ENCODE measurements around the gene OR52I1. TPM values are rescaled to one million over a fixed set of nuclear protein-coding genes. Genes with fewer than 3 reads are reported as not detected.

OR52I1 gene
- total RNA-seq, 1 experiment from 2014 or later, result not detected

DNA sequence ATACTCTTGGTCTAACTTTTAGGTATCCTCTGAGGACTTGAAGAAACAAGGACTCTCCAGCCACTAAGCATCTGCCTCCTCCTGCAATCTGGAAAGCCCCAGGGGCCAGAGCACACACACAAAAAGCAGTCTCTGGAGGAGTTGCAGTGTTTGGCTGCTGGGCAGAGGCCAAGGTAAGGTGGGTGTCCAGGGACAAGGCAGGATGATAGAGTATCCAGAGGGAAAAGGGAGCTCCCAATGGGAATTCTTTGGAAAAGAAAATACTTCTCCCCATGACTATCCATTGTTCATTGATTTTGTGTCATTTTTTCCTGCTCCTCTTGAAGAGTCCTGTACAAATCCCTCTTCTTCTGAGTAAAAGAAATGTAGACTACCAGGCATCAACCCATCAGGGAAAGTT is 12.4 kb upstream of the OR52I1 start, which contains the start of gene OR52I2:
Gene OR52I2 (plus strand): TSS at position 301 of the 400 bp plus-strand sequence.
- in situ Hi-C loops (cut with HindIII; ENCODE audit: low pct_unique_long_range_greater_than_20kb, low sequenced_read_pairs), result no loop called here
- intact Hi-C loops (cut with micrococcal nuclease; ENCODE audit: unreplicated experiment), result no loop called here
- H3K36me3 ChIP-seq (ENCODE audit: control insufficient read depth, insufficient read depth, low read length), result no peaks in the 10 kb centered on the region
- DNase-seq (ENCODE audit: low read depth, low spot score), result no peak
- no peak for ATAC-seq
- no peak within 1 kb of the TSS for H3K4me3 ChIP-seq (ENCODE audit: low read depth in 2 of 2, low read length in 2 of 2)
- H3K27ac ChIP-seq (ENCODE audit: low read length), result no peak within 1 kb of the TSS
- no peaks in the 10 kb centered on the region for H3K9me3 ChIP-seq (ENCODE audit: control insufficient read depth, insufficient read depth, low read depth, low read length)
- peaks cover 37% of the 10 kb centered on the region for H3K27me3 ChIP-seq (ENCODE audit: control insufficient read depth, insufficient read depth, low read length)
- no TSS peak for BruUV-seq (replicated peaks)
- ChIA-PET CTCF (no interaction called here), POLR2A (no interaction called here)
- no peaks in the 10 kb centered on the region for H3K4me1 ChIP-seq (ENCODE audit: control insufficient read depth, insufficient read depth, low read length)
- no peak for TF ChIP-seq POLR2AphosphoS5 (IDR thresholded peaks at IDR 0.05; ENCODE audit: low read depth, low read length)
- TF ChIP-seq TCF7L2 (IDR thresholded peaks at IDR 0.05; ENCODE audit: low read depth, low read length), result no peak
- TF ChIP-seq, protein P1, sequence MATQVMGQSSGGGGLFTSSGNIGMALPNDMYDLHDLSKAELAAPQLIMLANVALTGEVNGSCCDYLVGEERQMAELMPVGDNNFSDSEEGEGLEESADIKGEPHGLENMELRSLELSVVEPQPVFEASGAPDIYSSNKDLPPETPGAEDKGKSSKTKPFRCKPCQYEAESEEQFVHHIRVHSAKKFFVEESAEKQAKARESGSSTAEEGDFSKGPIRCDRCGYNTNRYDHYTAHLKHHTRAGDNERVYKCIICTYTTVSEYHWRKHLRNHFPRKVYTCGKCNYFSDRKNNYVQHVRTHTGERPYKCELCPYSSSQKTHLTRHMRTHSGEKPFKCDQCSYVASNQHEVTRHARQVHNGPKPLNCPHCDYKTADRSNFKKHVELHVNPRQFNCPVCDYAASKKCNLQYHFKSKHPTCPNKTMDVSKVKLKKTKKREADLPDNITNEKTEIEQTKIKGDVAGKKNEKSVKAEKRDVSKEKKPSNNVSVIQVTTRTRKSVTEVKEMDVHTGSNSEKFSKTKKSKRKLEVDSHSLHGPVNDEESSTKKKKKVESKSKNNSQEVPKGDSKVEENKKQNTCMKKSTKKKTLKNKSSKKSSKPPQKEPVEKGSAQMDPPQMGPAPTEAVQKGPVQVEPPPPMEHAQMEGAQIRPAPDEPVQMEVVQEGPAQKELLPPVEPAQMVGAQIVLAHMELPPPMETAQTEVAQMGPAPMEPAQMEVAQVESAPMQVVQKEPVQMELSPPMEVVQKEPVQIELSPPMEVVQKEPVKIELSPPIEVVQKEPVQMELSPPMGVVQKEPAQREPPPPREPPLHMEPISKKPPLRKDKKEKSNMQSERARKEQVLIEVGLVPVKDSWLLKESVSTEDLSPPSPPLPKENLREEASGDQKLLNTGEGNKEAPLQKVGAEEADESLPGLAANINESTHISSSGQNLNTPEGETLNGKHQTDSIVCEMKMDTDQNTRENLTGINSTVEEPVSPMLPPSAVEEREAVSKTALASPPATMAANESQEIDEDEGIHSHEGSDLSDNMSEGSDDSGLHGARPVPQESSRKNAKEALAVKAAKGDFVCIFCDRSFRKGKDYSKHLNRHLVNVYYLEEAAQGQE (IDR thresholded peaks at IDR 0.05; ENCODE audit: insufficient read depth in 1 of 2, low read depth in 2 of 2, low read length in 1 of 2), result no peak
- no peak for TF ChIP-seq SIN3A (IDR thresholded peaks at IDR 0.05; ENCODE audit: borderline replicate concordance, insufficient read depth, low read depth, low read length)
- TF ChIP-seq, protein P2, sequence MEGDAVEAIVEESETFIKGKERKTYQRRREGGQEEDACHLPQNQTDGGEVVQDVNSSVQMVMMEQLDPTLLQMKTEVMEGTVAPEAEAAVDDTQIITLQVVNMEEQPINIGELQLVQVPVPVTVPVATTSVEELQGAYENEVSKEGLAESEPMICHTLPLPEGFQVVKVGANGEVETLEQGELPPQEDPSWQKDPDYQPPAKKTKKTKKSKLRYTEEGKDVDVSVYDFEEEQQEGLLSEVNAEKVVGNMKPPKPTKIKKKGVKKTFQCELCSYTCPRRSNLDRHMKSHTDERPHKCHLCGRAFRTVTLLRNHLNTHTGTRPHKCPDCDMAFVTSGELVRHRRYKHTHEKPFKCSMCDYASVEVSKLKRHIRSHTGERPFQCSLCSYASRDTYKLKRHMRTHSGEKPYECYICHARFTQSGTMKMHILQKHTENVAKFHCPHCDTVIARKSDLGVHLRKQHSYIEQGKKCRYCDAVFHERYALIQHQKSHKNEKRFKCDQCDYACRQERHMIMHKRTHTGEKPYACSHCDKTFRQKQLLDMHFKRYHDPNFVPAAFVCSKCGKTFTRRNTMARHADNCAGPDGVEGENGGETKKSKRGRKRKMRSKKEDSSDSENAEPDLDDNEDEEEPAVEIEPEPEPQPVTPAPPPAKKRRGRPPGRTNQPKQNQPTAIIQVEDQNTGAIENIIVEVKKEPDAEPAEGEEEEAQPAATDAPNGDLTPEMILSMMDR (IDR thresholded peaks at IDR 0.05), result no peak

DNA sequence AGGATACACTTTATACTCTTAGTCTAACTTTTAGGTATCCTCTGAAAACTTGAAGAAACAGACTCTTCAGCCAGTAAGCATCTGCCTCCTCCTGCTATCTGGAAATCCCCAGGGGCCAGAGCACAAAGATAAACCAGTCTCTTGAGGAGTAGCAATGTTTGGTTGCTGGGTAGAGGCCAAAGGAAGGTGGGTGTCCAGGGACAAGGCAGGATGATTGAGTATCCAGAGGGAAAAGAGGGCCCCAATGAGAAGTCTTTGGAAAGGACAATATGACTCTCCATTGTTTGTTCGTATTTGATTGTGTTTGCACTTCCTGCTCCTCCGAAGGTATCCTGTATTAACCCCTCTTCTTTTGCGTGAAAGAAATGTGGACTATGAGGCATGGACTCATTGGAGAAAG is 4.8 kb upstream of the OR52I1 start:
- Histone ChIP-seq H3K27me3 (ENCODE audit: control insufficient read depth, insufficient read depth, low read length) (peaks cover 26% of the 10 kb centered on the region), H3K9me3 (ENCODE audit: control insufficient read depth, insufficient read depth, low read depth, low read length) (no peaks in the 10 kb centered on the region), H3K4me1 (ENCODE audit: control insufficient read depth, insufficient read depth, low read length) (no peaks in the 10 kb centered on the region), H3K27ac (ENCODE audit: low read length) (no peak overlapping the region), H3K4me3 (ENCODE audit: low read depth in 2 of 2, low read length in 2 of 2) (no peak overlapping the region), H3K36me3 (ENCODE audit: control insufficient read depth, insufficient read depth, low read length) (no peaks in the 10 kb centered on the region)
- ATAC-seq (no peak), DNase-seq (ENCODE audit: low read depth, low spot score) (no peak)
- TF ChIP-seq TCF7L2 (IDR thresholded peaks at IDR 0.05; ENCODE audit: low read depth, low read length), result no peak
- TF ChIP-seq, protein P2 (IDR thresholded peaks at IDR 0.05), result no peak
- no peak for TF ChIP-seq SIN3A (IDR thresholded peaks at IDR 0.05; ENCODE audit: borderline replicate concordance, insufficient read depth, low read depth, low read length)
- TF ChIP-seq, protein P1 (IDR thresholded peaks at IDR 0.05; ENCODE audit: insufficient read depth in 1 of 2, low read depth in 2 of 2, low read length in 1 of 2), result no peak
- no peak for TF ChIP-seq POLR2AphosphoS5 (IDR thresholded peaks at IDR 0.05; ENCODE audit: low read depth, low read length)
- ChIA-PET POLR2A (no interaction called here), CTCF (no interaction called here)
- intact Hi-C loops (cut with micrococcal nuclease; ENCODE audit: unreplicated experiment), result no loop called here
- in situ Hi-C loops (cut with HindIII; ENCODE audit: low pct_unique_long_range_greater_than_20kb, low sequenced_read_pairs), result no loop called here
- BruUV-seq (replicated peaks), result no TSS peak

Measured in Panc1 (cell line).